Skeletal muscle satellite cell (primary cell): ENCODE data around the gene PIGQ.

Experiments
- H3K27me3 ChIP-seq: 2 replicates; pipeline ENCODE4 v1.7.0; 2013; ENCODE audit warnings: low read length; ENCODE audit not compliant: control insufficient read depth, insufficient read depth
- H3K36me3 ChIP-seq: 2 replicates; pipeline ENCODE4 v1.7.0; 2013; ENCODE audit warnings: mild to moderate bottlenecking, control low read depth, low read length; ENCODE audit not compliant: insufficient read depth
- H3K4me1 ChIP-seq: 2 replicates; pipeline ENCODE4 v1.7.0; 2013; ENCODE audit warnings: low read length; ENCODE audit not compliant: control insufficient read depth, insufficient read depth
- H3K4me2 ChIP-seq: 2 replicates; pipeline ENCODE4 v1.7.0; 2013; ENCODE audit warnings: mild to moderate bottlenecking, low read length
- H3K4me3 ChIP-seq: 2 replicates; pipeline ENCODE4 v1.7.0; 2013; ENCODE audit warnings: low read length
- H3K9ac ChIP-seq: 2 replicates; pipeline ENCODE4 v1.7.0; 2013; ENCODE audit warnings: mild to moderate bottlenecking, low read depth, low read length, moderate library complexity
- H3K9me3 ChIP-seq: replicated peaks from 2 replicates; pipeline ENCODE4 v1.7.0; 2013; ENCODE audit warnings: mild to moderate bottlenecking, control low read depth, low read length

PIGQ gene

DNA sequence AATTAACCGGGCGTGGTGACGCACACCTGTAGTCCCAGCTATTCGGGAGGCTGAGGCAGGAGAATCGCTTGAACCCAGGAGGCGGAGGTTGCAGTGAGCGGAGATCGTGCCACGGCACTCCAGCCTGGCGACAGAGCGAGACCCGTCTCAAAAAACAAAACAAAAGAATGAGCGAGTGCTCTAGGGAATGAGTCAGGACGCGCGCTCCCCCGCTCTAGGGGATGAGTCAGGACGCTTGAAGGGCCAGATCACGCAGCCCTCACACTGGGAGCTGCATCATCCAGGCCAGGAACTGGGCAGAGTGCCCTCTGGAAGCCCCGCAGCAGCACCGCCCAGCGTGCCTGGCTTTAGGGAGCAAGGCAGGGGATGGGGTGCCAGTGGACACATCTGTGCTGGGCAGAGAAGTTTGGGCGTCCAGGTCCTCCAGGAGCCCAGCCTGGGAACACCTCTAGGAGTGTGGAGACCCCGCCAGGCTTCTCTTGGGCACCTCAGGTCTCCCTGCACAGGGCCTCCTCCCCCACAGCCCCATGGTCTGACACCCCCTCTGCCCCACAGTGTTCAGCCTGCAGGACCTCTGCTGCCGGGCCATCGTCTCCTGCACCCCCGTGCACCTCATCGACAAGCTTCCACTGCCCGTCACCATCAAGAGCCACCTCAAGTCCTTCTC, 57.2 kb downstream of the PIGQ start:
- Histone ChIP-seq H3K4me1 (peaks cover 35% of the 10 kb centered on the region), H3K9ac (no peak overlapping the region), H3K9me3 (no peaks in the 10 kb centered on the region), H3K4me3 (peak overlapping the region; percentile 46), H3K36me3 (peaks cover 8% of the 10 kb centered on the region), H3K4me2 (peak overlapping the region; percentile 73), H3K27me3 (no peaks in the 10 kb centered on the region)

DNA sequence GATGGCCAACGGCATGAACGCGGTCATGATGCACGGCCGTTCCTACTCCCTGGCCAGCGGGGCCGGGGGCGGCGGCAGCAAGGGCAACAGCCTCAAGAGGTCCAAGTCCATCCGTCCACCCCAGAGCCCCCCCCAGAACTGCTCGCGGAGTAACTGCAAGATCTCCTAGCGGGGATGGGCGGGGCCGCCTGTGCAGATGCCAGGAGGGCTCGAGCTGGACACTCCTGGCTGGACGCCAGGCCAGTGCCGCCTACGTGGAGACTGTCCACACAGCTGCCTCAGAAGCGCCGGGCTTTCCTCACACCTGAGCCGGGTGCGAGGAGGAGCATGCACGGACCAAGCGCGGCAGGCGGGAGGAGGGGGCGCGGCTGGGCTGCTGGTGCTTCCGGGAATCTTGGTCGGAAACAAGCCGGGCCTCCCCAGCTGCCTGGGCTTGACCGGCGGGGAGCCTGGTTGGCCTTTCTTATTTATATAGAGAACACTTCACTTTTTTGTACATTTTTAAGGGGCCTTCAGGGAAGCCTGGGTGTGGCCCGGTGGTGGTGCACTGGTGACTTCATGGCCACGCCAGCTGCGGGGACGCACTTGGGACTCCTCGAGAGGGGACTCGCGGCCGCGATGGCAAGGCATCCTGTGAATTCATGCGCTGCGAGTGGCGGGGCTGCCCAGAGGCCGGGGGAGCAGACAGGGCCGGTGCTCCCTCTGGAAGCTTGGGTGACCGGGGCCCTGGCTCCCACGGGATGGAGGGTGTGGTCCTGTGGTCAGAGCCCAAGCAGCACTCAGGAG, 57.9 kb downstream of the PIGQ start:
- Histone ChIP-seq H3K4me2 (peak overlapping the region; percentile 73), H3K4me3 (peak overlapping the region; percentile 46), H3K36me3 (peaks cover 8% of the 10 kb centered on the region), H3K4me1 (peaks cover 34% of the 10 kb centered on the region), H3K9me3 (no peaks in the 10 kb centered on the region), H3K9ac (no peak overlapping the region), H3K27me3 (no peaks in the 10 kb centered on the region)

DNA sequence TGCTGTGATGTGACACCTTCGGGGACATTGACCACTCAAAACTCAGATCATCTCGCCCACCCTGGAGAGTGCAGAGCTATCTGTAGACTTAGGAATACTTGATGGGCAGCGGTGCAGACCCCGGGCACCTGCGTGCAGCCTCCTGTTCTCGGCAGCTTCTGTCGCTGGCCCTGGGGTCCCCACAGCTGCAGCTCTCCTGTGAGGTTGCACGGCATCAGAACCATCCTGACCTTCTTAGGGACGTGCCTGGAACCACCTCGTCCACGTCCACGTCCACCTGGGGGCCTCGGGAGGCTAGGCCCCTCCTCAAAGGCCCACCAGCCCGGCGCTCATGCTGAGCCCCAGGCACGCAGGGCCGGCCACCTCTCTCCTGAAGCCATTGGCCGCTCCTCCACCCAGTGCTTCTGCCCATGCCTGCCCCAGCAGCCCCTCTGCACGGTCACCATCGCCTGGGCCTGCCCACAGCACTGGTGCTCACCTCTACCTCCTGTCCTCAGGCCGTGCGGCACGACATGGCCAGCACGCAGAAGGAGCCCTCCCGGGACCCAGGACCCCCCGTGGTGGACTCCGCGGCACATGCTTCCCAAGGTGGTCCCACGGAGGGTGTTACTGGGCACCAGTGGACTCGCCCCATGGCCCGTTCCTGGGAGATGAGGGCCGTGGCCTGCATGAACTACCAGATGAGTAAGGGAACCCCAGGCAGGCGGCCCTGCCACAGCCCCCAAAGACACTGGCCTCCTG, 58.7 kb downstream of the PIGQ start:
- Histone ChIP-seq H3K4me3 (no peak overlapping the region), H3K4me2 (no peak overlapping the region), H3K9ac (no peak overlapping the region), H3K9me3 (no peaks in the 10 kb centered on the region), H3K4me1 (peaks cover 34% of the 10 kb centered on the region), H3K27me3 (no peaks in the 10 kb centered on the region), H3K36me3 (peaks cover 8% of the 10 kb centered on the region)

DNA sequence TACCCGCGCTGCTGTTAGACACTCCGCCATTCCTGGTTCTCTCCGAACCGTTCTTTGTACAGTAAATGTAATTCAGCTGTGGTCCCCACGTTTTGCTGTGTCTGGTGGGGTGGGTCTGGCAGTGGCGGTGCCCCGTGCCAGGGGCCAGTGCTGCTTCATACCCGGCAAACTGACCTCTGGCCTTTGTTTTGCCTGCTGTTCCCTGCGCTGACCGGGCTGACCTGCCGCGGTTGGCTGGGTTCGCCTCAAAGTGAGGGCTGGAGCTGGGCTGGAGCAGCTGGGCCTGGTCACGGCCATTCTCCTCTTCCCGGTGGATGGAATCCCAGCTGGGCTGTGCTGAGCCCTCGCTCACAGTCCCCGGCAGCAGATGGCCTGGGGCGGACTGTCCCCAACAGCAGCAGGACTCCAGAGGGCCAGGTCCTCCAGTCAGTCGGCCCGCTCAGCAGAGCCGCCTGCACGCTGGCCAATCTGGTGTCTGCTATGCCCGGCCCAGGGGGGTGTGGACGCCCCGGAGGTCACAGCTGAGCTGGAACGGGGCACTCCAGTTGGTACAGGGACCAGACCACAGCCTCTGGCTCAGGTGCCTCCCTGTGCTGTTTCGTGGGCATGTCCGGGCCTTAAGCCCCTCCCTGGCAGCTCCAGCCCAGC, 59.5 kb downstream of the PIGQ start:
- Histone ChIP-seq H3K27me3 (no peaks in the 10 kb centered on the region), H3K4me3 (no peak overlapping the region), H3K9ac (no peak overlapping the region), H3K36me3 (peaks cover 15% of the 10 kb centered on the region), H3K4me2 (no peak overlapping the region), H3K4me1 (peaks cover 34% of the 10 kb centered on the region), H3K9me3 (no peaks in the 10 kb centered on the region)

DNA sequence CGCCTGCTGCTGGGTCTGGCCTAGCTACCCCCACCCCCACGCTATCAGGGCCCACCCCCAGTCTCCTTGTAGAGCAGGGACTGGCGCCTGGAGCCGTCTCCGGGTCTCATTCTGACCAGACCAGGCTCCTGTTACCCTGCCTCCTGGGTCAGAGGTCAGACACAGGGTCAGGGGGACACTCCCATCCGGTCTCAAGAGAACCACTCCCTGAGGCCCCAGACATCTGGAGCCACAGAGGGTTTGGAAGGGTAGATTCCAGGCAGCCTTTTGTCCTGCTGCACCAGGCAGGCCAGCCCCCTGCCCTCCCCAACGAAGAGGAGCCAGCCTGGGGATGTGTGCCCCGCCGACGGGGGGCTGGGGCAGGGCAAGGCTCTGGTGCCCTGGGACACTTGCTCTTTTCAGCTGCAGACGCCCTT, 60.1 kb downstream of the PIGQ start:
- Histone ChIP-seq H3K4me1 (peaks cover 34% of the 10 kb centered on the region), H3K4me3 (no peak overlapping the region), H3K36me3 (peaks cover 16% of the 10 kb centered on the region), H3K4me2 (no peak overlapping the region), H3K27me3 (no peaks in the 10 kb centered on the region), H3K9ac (no peak overlapping the region), H3K9me3 (no peaks in the 10 kb centered on the region)

DNA sequence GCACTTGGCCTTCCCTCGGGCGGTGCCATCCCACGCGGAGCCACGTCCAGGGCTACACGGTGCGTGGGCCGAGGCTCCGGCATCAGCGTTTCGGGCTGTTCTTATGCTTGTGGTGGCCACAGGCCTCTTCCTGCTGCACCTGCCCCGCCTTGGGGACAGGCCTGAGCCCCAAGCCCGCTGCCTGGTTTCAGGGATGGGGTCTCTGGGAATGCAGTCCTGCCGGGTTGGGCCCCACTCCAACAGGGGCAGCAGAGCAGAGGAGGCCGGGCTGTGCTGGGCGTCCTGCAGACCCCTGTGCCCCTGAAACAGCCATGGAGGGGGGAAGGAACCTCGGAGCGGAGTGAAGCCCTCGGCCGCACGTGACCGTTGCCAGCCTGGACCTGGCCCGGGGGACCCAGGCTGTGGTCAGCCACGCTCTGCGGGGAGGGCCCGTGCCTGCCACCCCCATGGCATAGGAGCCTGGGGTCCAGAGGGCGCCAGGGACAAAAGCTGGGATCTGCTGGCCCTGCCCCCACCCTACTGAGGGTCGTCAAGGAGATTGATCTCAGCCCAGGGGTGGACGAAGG, 60.6 kb downstream of the PIGQ start:
- no peaks in the 10 kb centered on the region for H3K9me3 ChIP-seq
- no peak overlapping the region for H3K4me3 ChIP-seq
- H3K4me2 ChIP-seq: no peak overlapping the region
- peaks cover 16% of the 10 kb centered on the region for H3K36me3 ChIP-seq
- no peaks in the 10 kb centered on the region for H3K27me3 ChIP-seq
- no peak overlapping the region for H3K9ac ChIP-seq
- H3K4me1 ChIP-seq: peaks cover 35% of the 10 kb centered on the region

DNA sequence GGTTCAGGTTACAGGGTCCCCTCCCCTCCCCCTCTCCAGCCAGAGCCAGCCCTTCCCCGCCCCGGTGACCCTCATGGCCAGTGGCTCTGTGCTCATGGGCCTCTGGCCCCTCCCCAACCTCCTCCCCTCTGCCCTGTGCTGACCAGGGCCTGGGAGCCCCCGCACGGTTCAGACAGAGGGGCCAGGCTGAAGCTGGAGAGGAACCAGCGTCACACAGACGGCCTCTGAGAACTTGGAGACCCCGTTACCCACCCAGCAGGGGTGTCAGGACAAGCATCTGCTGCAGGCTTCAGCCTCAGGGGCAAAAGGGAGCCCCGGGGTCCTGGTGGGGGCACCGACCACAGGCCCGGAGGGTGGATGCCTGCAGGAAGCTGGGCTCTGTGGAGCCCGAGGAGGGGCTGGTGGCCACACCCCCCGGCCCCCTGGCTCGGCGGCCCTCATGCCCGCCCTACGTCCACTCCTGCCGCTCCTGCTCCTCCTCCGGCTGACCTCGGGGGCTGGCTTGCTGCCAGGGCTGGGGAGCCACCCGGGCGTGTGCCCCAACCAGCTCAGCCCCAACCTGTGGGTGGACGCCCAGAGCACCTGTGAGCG, 61.1 kb downstream of the PIGQ start, which contains the start of gene WFIKKN1:
Gene WFIKKN1 (plus strand): TSS at position 171 of the 591 bp plus-strand sequence. CDS start 269 bp downstream, at position 440.
- Histone ChIP-seq H3K9ac (no peak within 1 kb of the TSS), H3K27me3 (no peaks in the 10 kb centered on the region), H3K9me3 (no peaks in the 10 kb centered on the region), H3K4me1 (peaks cover 38% of the 10 kb centered on the region), H3K36me3 (peaks cover 13% of the 10 kb centered on the region), H3K4me2 (no peak within 1 kb of the TSS), H3K4me3 (no peak within 1 kb of the TSS)

DNA sequence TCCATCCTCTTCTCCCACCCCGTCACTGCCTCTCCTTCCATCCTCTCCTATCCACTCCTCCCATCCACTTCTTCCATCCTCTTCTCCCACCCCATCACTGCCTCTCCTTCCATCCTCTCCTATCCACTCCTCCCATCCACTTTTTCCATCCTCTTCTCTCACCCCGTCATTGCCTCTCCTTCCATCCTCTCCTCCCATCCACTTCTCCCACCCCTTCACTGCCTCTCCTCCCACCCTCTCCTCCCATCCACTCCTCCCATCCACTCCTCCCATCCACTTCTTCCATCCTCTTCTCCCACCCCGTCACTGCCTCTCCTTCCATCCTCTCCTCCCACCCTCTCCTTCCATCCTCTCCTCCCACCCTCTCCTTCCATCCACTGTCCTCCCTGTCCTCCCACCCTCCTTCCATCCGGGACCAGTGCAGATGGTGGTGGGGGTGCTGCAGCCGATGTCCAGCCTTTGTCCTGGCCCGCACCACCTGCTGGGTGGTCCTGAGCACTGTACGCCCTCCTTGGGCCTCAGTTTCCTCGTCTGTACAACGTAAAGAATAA, 62.1 kb downstream of the PIGQ start:
- H3K4me3 ChIP-seq: no peak overlapping the region
- H3K36me3 ChIP-seq: peaks cover 8% of the 10 kb centered on the region
- H3K27me3 ChIP-seq: no peaks in the 10 kb centered on the region
- no peaks in the 10 kb centered on the region for H3K9me3 ChIP-seq
- peaks cover 32% of the 10 kb centered on the region for H3K4me1 ChIP-seq
- H3K9ac ChIP-seq: no peak overlapping the region
- H3K4me2 ChIP-seq: no peak overlapping the region

DNA sequence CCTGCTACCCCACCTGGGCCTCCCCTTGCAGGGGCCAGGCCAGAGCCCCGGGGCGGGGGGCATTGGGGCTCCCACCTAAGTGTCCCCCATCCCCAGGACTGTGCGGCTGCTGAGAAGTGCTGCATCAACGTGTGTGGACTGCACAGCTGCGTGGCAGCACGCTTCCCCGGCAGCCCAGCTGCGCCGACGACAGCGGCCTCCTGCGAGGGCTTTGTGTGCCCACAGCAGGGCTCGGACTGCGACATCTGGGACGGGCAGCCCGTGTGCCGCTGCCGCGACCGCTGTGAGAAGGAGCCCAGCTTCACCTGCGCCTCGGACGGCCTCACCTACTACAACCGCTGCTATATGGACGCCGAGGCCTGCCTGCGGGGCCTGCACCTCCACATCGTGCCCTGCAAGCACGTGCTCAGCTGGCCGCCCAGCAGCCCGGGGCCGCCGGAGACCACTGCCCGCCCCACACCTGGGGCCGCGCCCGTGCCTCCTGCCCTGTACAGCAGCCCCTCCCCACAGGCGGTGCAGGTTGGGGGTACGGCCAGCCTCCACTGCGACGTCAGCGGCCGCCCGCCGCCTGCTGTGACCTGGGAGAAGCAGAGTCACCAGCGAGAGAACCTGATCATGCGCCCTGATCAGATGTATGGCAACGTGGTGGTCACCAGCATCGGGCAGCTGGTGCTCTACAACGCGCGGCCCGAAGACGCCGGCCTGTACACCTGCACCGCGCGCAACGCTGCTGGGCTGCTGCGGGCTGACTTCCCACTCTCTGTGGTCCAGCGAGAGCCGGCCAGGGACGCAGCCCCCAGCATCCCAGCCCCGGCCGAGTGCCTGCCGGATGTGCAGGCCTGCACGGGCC, 62.9 kb downstream of the PIGQ start:
- no peaks in the 10 kb centered on the region for H3K9me3 ChIP-seq
- peaks cover 8% of the 10 kb centered on the region for H3K36me3 ChIP-seq
- H3K4me1 ChIP-seq: peaks cover 29% of the 10 kb centered on the region
- H3K4me2 ChIP-seq: no peak overlapping the region
- no peak overlapping the region for H3K4me3 ChIP-seq
- no peak overlapping the region for H3K9ac ChIP-seq
- H3K27me3 ChIP-seq: no peaks in the 10 kb centered on the region
